NCI-H526 (cell line): ENCODE data around the gene PRDX5.

Experiments
- DNase-seq, 2 experiments: peaks; one replicate each; lab custom pipeline; 2025; lab: John Stamatoyannopoulos, UW

Gene PRDX5

DNA sequence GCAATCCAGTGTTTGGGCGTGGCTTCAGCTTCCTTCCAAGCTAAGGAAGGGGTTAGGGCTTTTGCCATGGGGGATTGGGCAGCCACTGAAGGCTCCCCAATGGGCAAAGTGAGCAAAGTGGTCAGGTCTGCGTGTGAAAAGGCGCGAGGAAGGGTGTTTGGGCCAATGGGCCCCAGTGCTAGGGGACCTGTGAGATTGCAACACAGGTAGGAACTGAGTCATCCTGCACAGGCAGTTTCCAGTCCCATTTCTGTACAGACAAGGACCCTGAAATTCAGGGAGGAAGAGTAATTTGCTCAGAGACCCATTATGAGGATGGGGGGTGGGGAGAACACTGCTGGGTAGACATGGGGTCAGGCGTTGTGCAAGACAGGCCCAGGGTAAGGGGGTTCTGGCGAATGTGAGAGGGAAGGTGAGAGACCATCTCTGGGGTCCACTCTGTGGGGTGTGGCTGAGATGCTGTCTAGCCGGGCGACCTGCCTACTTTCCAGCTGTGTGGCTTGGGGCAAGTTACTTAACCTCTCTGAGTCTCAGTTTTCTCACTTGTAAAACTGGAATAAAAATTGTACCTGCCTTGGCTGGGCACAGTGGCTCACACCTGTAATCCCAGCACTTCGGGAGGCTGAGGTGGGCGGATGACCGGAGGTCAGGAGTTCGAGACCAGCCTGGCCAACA is 29.4 kb downstream of the PRDX5 start:
- DNase-seq: no peak

DNA sequence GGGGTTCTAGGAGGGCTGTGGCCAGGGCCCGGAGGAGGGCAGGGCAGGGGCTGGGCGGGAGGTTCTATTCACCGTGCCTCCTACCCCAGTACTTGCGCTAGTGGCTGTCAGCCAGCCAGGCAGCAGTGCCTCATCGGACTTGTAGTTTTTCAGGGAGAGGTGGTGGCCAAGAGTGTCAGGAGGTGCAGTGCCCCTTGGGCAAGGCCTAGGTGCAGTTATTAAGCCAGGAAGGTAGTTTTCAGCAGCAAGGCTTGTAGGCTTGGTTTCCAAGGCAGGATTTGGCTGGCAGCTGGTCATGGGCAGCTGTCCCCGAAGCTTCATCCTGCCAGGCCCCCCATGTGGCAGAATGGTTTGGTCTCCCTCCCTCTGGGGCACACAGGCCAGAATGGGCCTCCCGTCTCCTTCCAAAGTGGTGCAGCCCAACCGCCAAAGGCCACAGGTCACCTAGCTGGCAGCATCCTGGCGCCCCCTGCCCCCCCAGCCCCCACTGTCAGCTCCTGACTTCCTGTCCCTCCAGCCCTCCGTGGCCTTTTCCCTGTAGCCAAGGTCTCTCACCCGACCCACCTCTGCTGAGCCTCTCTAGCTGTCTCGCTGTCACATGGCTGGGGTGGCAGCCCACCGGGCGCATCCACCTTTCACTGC is 30.6 kb downstream of the PRDX5 start:
- peak in 1 of 2 experiments; percentile 53 for DNase-seq

DNA sequence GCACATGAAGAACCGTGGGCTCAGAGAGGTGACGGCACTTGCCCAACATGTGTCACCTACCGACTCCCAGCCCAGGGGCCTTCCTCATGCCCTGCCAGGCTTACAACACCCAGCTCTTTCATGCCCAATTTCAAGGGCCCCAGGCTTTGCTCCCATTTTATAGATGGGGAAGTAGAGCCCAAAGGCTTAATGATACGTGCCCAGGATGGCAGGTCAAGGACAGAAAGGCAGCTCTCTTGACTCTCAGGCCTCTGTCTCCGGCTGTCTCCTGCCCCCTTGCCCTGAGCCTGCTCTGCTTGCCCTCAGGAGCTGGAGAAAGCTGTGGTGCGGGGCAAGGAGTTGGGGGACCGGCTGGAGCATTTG is 31.1 kb downstream of the PRDX5 start:
- DNase-seq: no peak

DNA sequence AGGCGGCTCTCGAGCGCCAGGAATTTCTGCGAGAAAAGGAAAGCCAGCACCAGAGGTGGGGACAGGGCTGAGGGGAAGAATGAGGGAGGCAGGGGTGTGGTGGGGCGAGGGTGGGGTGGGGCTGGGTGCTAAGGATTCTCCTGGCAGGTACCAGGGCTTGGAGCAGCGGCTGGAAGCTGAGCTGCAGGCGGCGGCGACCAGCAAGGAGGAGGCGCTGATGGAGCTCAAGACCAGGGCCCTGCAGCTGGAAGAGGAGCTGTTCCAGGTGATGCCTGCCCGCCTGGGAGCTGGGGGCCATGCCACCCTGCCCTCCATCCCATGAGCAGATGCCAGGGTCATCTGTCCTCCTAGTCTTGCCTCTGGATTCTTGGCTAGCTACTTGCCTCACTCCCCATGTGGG is 31.5 kb downstream of the PRDX5 start:
- no peak for DNase-seq

DNA sequence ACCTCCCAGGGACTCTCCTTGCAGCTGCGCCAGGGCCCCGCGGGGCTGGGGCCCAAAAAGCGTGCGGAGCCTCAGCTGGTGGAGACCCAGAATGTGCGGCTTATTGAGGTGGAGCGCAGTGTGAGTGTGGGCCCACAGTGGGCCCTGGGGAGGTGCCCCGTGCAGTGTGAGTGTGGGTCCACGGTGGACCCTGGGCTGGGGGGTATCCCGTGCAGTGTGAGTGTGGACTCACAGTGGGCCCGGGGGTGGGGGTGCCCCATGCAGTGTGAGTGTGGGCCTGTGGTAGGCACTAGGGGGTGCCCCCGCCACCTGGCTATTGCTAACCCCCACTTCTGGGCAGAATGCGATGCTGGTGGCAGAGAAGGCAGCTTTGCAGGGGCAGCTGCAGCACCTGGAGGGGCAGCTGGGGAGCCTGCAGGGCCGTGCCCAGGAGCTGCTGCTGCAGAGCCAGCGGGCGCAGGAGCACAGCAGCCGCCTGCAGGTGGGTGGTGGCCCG is 33.3 kb downstream of the PRDX5 start:
- DNase-seq: no peak

DNA sequence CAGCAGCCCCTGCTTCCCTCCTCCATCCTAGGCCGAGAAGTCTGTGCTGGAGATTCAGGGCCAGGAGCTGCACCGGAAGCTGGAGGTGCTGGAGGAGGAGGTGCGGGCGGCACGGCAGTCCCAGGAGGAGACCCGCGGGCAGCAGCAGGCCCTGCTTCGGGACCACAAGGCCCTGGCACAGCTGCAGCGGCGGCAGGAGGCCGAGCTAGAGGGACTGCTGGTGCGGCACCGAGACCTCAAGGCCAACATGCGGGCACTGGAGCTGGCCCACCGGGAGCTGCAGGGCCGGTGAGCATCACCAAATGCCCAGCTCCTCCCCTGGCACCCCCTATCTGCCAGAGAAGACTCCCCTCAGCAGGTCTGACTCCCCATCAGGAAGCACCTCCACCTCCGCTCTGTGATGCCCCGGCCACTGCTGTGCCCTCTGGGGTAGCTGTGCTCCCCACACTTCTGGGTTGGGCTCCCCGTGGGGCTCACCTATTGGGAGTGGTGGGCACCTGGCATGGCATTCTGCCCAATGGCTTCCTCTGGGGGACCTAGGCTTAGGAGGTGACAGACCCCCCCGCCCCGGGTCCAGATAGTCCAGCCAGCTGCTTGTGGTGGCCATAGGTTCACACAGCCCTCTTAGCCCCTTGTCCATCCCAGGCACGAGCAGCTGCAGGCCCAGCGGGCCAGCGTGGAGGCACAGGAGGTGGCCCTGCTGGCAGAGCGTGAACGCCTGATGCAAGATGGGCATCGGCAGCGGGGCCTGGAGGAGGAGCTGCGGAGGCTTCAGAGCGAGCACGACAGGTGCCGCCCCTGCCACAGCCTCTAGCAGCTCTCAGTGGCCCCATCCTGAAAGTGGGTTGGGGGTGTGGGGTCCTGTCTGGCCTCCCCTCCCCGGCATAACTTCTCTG is 34.4 kb downstream of the PRDX5 start:
- no peak for DNase-seq

DNA sequence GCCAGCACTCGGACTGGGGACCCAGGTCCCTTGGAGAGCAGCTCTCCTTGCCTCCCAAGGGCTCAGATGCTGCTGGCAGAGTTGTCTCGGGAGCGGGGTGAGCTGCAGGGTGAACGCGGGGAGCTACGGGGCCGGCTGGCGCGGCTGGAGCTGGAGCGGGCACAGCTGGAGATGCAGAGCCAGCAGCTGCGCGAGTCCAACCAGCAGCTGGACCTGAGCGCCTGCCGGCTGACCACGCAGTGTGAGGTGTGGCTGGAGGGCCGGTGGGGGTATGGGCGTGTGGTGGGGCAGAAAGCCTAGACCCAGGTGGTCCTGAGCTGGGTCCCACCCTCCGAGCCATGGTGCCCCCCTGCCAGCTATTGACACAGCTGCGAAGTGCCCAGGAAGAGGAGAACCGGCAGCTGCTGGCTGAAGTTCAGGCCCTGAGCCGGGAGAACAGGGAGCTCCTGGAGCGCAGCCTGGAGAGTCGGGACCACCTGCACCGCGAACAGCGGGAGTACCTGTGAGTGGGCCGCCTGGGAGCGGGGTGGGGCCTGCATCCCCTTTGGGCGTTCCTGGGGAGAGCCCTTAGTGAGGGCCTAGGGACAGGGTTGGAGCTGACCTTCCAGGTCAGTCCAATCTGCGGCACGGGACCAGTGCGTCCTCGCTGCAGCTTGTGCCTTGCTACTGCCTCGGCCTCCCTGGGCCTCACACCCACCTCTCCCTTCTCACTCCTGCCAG is 35.2 kb downstream of the PRDX5 start:
- DNase-seq: no peak

DNA sequence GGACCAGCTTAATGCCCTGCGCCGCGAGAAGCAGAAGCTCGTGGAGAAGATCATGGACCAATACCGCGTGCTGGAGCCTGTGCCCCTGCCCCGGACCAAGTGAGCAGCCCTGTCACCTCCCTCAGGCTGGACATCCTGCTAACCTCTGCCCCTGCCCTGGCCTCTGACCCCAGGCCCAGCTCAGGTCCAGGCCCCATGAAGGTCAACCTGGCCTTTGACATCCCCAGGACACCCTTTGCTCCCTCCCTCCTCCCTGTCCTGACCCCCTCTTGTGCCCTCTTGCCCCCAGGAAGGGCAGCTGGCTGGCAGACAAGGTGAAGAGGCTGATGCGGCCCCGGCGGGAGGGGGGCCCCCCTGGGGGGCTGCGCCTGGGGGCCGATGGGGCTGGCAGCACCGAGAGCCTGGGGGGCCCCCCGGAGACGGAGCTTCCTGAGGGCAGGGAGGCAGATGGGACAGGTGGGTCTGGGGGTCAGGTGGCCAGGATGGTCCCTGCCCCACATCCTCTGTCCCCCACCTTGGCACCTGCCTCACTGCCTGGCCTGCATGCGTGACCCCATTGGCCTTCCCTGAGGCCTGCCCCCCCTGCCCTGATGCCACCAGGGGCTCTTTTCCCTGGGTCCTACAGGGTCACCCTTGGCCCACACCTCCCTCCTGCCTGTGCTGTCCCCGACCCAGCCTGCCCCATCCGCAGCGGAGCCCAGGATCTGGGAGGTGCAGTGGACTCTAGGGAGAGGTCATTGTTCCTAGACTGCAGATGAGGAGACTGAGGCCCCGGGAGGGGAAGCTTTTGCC is 36.0 kb downstream of the PRDX5 start:
- no peak for DNase-seq

DNA sequence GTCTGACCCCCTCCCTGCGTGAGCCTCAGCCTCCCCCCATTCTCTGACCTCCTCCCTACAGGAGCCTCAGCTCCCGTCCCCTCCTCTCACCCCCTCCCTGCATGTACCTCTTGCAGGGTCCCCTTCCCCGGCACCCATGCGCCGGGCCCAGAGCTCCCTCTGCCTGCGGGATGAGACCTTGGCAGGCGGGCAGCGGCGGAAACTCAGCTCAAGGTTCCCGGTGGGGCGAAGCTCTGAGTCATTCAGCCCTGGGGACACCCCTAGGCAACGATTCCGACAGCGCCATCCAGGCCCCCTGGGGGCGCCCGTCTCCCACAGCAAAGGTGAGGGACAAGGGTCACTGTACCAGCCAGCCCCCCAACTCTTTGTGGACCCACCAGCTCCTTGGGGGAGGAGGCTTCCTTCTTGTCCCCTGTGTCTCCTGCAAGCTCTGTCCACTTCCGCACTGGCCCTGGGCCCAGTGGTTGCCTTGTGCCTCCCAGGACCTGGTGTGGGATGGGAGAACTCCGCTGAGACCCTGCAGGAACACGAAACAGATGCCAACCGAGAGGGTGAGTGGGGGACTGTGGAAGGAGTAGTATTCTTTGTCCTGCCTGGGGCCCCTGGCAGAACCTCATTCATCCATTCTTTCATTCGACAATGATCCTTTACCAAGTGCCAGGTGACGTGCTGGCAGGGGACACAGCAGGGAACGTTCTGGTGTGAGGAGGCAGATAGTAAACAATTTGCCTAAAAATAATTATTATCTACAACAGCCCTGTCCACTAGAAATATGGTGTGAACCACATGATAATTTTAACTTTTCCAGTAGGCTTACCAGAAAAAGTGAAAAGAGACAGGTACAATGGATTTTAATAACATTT is 37.4 kb downstream of the PRDX5 start:
- DNase-seq: peak; percentile 62 to 92

DNA sequence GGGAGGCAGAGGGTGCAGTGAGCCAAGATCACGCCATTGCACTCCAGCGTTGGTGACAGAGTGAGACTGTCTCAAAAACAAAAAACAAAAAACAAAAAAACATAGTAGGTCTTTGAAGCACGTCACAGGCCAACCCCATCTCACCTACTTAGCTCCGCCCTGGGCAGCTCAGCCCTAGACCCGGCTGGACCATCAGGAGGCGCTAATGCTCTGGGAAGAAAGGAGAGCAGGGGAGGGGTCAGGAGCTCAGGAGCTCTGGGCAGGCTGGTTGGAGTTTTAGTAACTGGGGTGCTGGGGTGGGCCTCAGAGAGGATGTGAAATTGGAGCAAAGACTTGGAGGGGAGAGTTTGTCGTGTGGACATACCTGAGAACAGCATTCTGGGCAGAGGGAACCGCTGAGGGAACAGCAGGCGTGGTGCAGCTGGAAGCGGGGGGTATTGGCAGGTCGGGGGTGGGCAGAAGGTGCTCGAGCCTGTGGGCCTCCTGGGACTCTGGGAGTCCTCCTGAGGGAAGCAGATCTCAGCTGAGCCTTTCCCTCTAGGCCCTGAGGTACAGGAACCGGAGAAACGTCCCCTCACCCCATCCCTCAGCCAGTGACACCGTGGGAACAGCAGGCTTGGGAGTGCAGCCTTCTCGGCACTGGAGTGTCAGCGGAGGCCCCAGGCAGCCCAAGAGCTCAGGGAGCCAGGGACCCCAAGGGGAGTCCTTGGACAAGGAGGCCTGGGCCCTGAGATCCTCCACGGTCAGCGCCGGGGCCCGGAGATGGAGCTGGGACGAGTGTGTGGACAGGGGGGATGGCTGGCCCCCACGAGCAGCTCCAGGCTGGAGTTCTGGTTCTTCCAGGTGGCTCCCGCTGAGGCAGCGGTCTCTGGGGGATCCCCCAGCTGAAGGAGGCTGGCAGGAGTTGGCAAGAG is 38.8 kb downstream of the PRDX5 start:
- DNase-seq: peak; percentile 67 to 83

DNA sequence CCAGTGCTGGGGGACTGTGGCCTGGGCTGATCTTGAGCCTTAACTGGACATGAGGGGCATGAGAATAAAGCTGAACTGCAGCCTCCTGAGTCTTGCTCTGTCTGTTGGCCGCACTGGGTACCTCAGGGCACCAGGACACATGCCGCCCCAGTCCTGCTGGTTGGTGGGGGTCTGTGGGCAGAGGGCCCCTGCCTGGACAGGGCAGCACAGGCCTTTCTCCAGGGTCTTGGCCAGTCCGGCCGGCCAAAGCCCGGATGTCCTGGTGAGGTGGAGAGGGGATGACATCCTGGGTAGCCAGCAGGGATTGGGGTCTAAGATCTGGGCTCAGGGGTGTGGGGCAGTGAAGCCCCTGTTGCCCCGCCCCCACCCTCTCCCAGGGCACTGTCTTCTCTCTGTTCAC is 39.5 kb downstream of the PRDX5 start:
- DNase-seq: no peak

DNA sequence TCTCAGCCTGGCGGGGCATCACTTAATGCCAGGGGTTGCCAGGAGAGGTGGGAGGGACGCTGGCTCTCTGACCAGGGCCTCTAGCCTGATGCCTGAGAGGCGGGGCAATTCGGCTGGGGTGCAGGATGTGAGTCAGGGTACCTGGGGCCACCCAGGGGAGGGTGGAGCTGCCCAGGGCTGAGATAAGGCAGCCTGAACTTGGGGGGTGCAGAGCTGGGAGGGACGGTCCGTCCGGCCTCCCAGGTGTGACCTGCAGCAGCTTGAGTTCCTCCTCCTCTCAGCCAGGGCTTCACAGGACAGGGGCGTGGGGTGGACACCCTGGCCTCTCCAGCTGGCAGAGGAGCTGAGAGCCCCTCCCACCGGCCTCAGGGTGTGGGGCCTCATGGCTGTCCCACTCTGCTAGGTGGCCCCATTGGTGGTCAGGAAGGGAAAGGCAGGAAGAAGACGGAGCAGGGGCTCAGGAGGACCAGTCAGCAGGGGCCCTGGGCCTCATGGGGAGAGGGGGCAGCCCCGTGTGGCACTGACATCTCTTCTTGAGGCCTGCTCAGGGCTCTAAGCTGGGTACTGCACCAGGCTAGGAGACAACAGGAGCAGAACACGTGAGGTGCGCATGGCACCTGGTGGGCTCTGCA is 40.1 kb downstream of the PRDX5 start:
- no peak for DNase-seq

DNA sequence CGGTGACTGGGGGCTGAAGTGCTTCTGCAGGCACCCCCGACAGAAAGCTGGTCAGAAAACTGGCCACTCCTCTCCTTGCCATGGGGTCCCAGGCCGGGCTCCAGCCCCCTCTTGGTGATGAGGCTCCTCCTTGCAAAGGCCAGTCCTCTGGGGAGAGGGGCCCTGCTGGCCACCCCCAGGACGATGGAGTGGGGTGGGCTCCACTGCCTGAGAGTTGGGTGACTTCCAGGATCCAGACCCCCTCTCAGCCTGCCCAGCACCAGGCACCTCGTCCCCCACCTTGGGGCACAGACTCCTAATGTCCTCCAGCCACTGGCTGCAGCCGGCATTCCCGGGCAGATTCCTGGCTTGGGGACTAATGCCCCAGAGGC is 40.6 kb downstream of the PRDX5 start:
- no peak for DNase-seq

DNA sequence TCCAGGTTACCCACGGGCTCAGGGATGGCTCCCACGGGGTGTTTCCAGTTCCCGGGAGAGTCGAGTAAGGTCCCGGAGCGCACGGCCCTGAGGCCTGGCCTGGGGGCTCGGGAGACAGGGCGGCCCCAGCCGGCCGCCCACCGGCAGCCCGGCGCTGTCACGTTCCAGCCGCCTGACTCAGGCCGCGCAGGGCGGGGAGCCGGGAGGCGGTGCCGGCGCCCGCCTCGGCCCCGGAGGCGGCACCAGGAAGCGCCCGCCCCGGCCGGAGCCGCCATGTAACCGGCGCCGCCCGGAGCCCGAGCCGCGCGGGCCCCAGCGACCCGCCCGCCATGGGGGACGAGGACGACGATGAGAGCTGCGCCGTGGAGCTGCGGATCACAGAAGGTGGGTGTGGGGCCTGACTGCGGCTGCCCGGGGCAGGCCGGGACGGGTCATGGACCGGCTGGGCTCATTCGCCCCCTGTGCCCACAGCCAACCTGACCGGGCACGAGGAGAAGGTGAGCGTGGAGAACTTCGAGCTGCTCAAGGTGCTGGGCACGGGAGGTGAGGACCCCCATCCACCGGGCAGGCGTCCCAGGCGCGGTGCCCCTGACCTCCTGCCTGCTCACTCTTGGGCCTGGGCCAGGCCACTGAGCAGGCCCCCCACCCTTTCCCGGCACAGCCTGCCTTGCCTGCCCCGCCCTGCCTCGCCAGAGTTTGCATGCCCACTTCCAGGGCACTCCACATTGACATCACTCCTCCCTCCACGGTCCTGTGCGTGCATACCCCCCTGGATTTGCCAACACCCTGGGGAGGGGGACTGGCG is 41.2 kb downstream of the PRDX5 start, which contains the start of gene RPS6KA4:
TSS of gene RPS6KA4 (plus strand) at position 256 of the 805 bp plus-strand sequence. CDS start at position 330, 74 bp downstream.
- peak in 1 of 2 experiments; percentile 97 for DNase-seq

DNA sequence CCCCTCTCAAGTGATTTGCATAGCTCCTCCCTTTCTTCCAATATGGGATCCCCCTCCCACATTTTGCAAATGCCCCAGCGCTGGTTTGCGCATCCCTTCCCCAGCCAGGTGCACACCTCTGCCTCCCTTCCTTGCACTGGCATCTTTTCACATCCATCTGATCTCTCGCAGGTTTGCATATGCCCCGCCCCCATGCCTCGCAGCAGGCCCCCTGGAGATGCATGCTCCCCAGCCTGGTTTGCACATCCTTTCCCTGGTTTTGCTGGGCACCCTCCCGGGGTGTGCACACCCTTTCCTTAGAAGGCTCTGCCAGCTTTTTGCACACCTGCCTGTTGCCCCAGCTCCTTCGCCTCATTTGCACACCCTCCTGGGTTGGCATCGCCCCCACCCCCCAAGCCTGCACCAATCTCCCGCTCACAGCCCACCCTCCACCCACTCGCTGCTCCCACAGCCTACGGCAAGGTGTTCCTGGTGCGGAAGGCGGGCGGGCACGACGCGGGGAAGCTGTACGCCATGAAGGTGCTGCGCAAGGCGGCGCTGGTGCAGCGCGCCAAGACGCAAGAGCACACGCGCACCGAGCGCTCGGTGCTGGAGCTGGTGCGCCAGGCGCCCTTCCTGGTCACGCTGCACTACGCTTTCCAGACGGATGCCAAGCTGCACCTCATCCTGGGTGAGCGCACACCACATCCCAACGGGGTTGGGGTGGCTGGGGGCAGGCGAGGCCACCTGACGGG is 42.0 kb downstream of the PRDX5 start:
- peak; percentile 87 to 97 for DNase-seq

DNA sequence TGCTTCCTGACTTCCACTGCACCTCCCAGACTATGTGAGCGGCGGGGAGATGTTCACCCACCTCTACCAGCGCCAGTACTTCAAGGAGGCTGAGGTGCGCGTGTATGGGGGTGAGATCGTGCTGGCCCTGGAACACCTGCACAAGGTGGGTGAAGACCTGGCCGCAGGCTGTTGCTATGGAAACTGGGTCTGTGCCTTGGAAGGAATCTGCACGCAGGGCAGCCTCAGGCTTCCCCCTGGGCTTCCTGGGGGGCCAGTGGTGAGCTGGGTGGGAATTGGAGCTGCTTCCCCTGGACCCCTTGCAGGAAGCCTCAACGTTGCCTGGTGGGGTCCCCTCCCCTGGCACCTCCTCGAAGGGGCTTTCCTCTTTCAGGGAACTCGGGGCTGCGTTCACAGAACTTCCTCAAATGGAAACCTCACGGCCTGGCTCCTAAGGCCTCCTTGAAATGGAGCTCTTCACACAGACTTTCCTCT is 42.6 kb downstream of the PRDX5 start:
- DNase-seq: peak in 1 of 2 experiments; percentile 72

DNA sequence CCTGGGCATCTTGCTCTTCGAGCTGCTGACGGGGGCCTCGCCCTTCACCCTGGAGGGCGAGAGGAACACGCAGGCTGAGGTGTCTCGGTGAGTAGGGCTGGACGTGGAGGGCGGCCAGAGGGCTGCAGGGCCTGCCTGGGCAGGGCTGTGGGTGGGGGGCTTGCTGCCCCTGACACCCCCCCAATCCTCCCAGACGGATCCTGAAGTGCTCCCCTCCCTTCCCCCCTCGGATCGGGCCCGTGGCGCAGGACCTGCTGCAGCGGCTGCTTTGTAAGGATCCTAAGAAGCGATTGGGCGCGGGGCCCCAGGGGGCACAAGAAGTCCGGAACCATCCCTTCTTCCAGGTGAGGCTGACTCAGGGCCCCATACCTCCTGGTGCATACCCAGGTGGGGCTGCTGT is 43.7 kb downstream of the PRDX5 start:
- DNase-seq: no peak
